Nephron (organoid): Measurements from ENCODE around the gene GALK1.

Experiments used
- H3K27ac Mint-ChIP-seq, 3 experiments: 2 replicates each; pipeline ENCODE4 v1.8.0; 2020; ENCODE audit warnings: mixed read lengths in 3 of 3, mild to moderate bottlenecking in 2 of 3, moderate library complexity in 1 of 3
- H3K27me3 Mint-ChIP-seq: 2 replicates; pipeline ENCODE4 v1.8.0; 2021; ENCODE audit warnings: low read depth, mild to moderate bottlenecking, moderate library complexity, mixed read lengths
- H3K36me3 Mint-ChIP-seq: 2 replicates; pipeline ENCODE4 v1.8.0; 2020; ENCODE audit warnings: low read depth, mixed read lengths
- H3K4me1 Mint-ChIP-seq: 2 replicates; pipeline ENCODE4 v1.8.0; 2020; ENCODE audit warnings: mixed read lengths
- H3K4me3 Mint-ChIP-seq, 3 experiments: 2 replicates each; pipeline ENCODE4 v1.8.0; 2020; ENCODE audit warnings: mild to moderate bottlenecking in 3 of 3, mixed read lengths in 3 of 3, moderate library complexity in 2 of 3
- H3K9me3 Mint-ChIP-seq: 2 replicates; pipeline ENCODE4 v1.8.0; 2020; ENCODE audit warnings: mixed read lengths
- CTCF ChIP-seq, 3 experiments: fragments of 200-600 bp; sonication (generic); IDR thresholded peaks; one replicate each; pipeline ENCODE4 v1.5.0; 2021; ENCODE audit warnings: antibody characterized with exemption in 3 of 3; ENCODE audit not compliant: unreplicated experiment in 3 of 3

Gene GALK1

DNA sequence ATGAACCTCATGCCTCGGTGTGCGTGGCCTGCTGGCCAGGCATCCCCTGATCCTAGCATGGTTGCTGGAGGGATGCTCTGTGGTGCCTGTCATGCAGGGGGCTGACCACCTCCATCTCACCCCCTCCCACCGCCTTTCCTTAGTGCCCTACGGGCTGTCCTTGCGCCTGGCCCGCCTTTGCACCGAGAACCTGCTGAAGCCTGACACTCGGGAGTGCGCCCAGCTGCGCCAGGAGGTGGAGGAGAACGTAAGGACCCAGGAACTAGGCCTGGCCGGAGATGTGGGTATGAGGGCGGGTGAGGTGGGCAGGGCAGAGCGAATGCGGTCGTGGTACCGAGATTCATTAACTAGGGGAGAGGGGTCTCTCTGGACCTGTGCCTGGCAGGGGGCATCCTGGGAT, 24.8 kb downstream of the GALK1 start:
- Mint-ChIP-seq H3K9me3 (no peaks in the 10 kb centered on the region), H3K4me3 (no peak overlapping the region), H3K36me3 (no peaks in the 10 kb centered on the region), H3K4me1 (no peaks in the 10 kb centered on the region), H3K27me3 (peaks cover 3% of the 10 kb centered on the region), H3K27ac (no peak overlapping the region)
- no peak for TF ChIP-seq CTCF (IDR thresholded peaks at IDR 0.05; ENCODE audit: unreplicated experiment in 3 of 3)

- no peak overlapping the region for H3K27ac Mint-ChIP-seq
- H3K4me1 Mint-ChIP-seq, result no peaks in the 10 kb centered on the region
- no peak for TF ChIP-seq CTCF (IDR thresholded peaks at IDR 0.05; ENCODE audit: unreplicated experiment in 3 of 3)
- no peaks in the 10 kb centered on the region for H3K36me3 Mint-ChIP-seq
- H3K27me3 Mint-ChIP-seq, result peaks cover 3% of the 10 kb centered on the region
- no peak overlapping the region for H3K4me3 Mint-ChIP-seq
- no peaks in the 10 kb centered on the region for H3K9me3 Mint-ChIP-seq
These were observed 25.2 kb downstream of the GALK1 start for GRCh38 chr17:75739801-75740200.

GRCh38 chr17:75739174-75739573, 25.8 kb downstream of the GALK1 start:
- TF ChIP-seq CTCF (IDR thresholded peaks at IDR 0.05; ENCODE audit: unreplicated experiment in 3 of 3), result no peak
- Mint-ChIP-seq H3K27me3 (peaks cover 9% of the 10 kb centered on the region), H3K4me1 (no peaks in the 10 kb centered on the region), H3K4me3 (no peak overlapping the region), H3K27ac (no peak overlapping the region), H3K9me3 (no peaks in the 10 kb centered on the region), H3K36me3 (no peaks in the 10 kb centered on the region)

- H3K27ac Mint-ChIP-seq, result no peak overlapping the region
- H3K9me3 Mint-ChIP-seq, result no peaks in the 10 kb centered on the region
- H3K4me1 Mint-ChIP-seq, result no peaks in the 10 kb centered on the region
- H3K27me3 Mint-ChIP-seq, result peaks cover 9% of the 10 kb centered on the region
- no peaks in the 10 kb centered on the region for H3K36me3 Mint-ChIP-seq
- TF ChIP-seq CTCF (IDR thresholded peaks at IDR 0.05; ENCODE audit: unreplicated experiment in 3 of 3), result no peak
- no peak overlapping the region for H3K4me3 Mint-ChIP-seq
These were observed 26.7 kb downstream of the GALK1 start for GRCh38 chr17:75738218-75738802.

- H3K4me1 Mint-ChIP-seq, result no peaks in the 10 kb centered on the region
- H3K9me3 Mint-ChIP-seq, result no peaks in the 10 kb centered on the region
- no peak overlapping the region for H3K4me3 Mint-ChIP-seq
- no peak for TF ChIP-seq CTCF (IDR thresholded peaks at IDR 0.05; ENCODE audit: unreplicated experiment in 3 of 3)
- H3K27ac Mint-ChIP-seq, result no peak overlapping the region
- H3K36me3 Mint-ChIP-seq, result no peaks in the 10 kb centered on the region
- peaks cover 14% of the 10 kb centered on the region for H3K27me3 Mint-ChIP-seq
These were observed 27.6 kb downstream of the GALK1 start for GRCh38 chr17:75737133-75737962.
